K562 (cell line): ENCODE data around the gene APPL2. TPM values are rescaled to one million over a fixed set of nuclear protein-coding genes. Genes with fewer than 3 reads are reported as not detected.

ENCODE experiments used
- polyA plus RNA-seq, 8 experiments: library from polyadenylated mRNA; depleted of rRNA in 4 of 8; stranded (reverse) in 5 of 8; unstranded in 3 of 8; fragments of >200 nt; fragmentation: Nextera tagmentation in 2 of 8; fragmentation: Illumina TruSeq in 1 of 8; extraction: Ambion mirVana in 2 of 8; extraction: Trizol in 1 of 8; gene quantifications; 2 replicates each; pipeline versions ENCODE4 v1.2.1 to v1.2.3, GENCODE V29; 2011 to 2014; ENCODE audit warnings: inconsistent platforms in 1 of 8, missing spikeins in 1 of 8
- total RNA-seq, 7 experiments: library from RNA; depleted of rRNA in 6 of 7; stranded (reverse); fragments of >200 nt in 6 of 7; fragmentation: Illumina TruSeq in 2 of 7; extraction: Trizol in 2 of 7; gene quantifications; 2 replicates each; pipeline versions ENCODE4 v1.2.1 to v1.2.3, GENCODE V29; 2011 to 2021; ENCODE audit warnings: low replicate concordance in 1 of 7

Gene APPL2
- total and polyA plus RNA-seq, 9 of the 15 experiments (the other 6 are each of a cell fraction or from before 2014, with no cell fraction given), result 2.1 to 14.4 (median 8.2) TPM

Other genes with a start within 250 kb of the APPL2 start
- gene NOPCHAP1, start 249.9 kb downstream of the APPL2 start, total RNA-seq (2014; rRNA removed), result 36.2 and 38.5 TPM in 2 replicates
- gene NOPCHAP1, start 249.9 kb downstream of the APPL2 start, total RNA-seq (2014; rRNA removed; fragmentation: Illumina TruSeq; extraction: Trizol), result 39.9 and 43.8 TPM in 2 replicates
- gene NOPCHAP1, start 249.9 kb downstream of the APPL2 start, total RNA-seq (2015; rRNA removed; fragmentation: Illumina TruSeq; extraction: Trizol), result 30.3 and 32.0 TPM in 2 replicates
- gene NOPCHAP1, start 249.9 kb downstream of the APPL2 start, total RNA-seq (2021), result 32.7 and 35.1 TPM in 2 replicates
- gene NOPCHAP1, start 249.9 kb downstream of the APPL2 start, polyA plus RNA-seq (2011; rRNA removed), result 14.7 and 19.4 TPM in 2 replicates
- gene NOPCHAP1, start 249.9 kb downstream of the APPL2 start, polyA plus RNA-seq (2014; fragmentation: Illumina TruSeq; extraction: Trizol), result 33.4 and 37.9 TPM in 2 replicates
- gene NOPCHAP1, start 249.9 kb downstream of the APPL2 start, polyA plus RNA-seq (2014; fragmentation: Nextera tagmentation; extraction: Ambion mirVana), result 100 to 1,000 TPM in 1 of 2 experiments, 10 to 100 TPM in 1; 98.7 to 108 TPM
- gene NOPCHAP1, start 249.9 kb downstream of the APPL2 start, polyA plus RNA-seq (2014; rRNA removed), result 19.7 and 22.3 TPM in 2 replicates
- gene ALDH1L2, start 151.7 kb downstream of the APPL2 start, total RNA-seq (2014; rRNA removed), result 3.8 and 5.1 TPM in 2 replicates
- gene ALDH1L2, start 151.7 kb downstream of the APPL2 start, total RNA-seq (2014; rRNA removed; fragmentation: Illumina TruSeq; extraction: Trizol), result 7.3 and 8.0 TPM in 2 replicates
- 0.60 and 1.1 TPM in 2 replicates for gene ALDH1L2, start 151.7 kb downstream of the APPL2 start, total RNA-seq (2015; rRNA removed; fragmentation: Illumina TruSeq; extraction: Trizol)
- 9.2 and 9.6 TPM in 2 replicates for gene ALDH1L2, start 151.7 kb downstream of the APPL2 start, total RNA-seq (2021)
- gene ALDH1L2, start 151.7 kb downstream of the APPL2 start, polyA plus RNA-seq (2011; rRNA removed), result 1.5 and 5.9 TPM in 2 replicates
- gene ALDH1L2, start 151.7 kb downstream of the APPL2 start, polyA plus RNA-seq (2014; fragmentation: Illumina TruSeq; extraction: Trizol), result 8.9 and 9.9 TPM in 2 replicates
- gene ALDH1L2, start 151.7 kb downstream of the APPL2 start, polyA plus RNA-seq (2014; fragmentation: Nextera tagmentation; extraction: Ambion mirVana), result 1 to 10 TPM; 1.4 to 1.7 TPM
- 8.2 and 8.9 TPM in 2 replicates for gene ALDH1L2, start 151.7 kb downstream of the APPL2 start, polyA plus RNA-seq (2014; rRNA removed)
- gene WASHC4, start 128.4 kb downstream of the APPL2 start, total RNA-seq (2014; rRNA removed), result 18.2 and 21.1 TPM in 2 replicates
- gene WASHC4, start 128.4 kb downstream of the APPL2 start, total RNA-seq (2014; rRNA removed; fragmentation: Illumina TruSeq; extraction: Trizol), result 36.2 and 39.5 TPM in 2 replicates
- 32.1 and 38.5 TPM in 2 replicates for gene WASHC4, start 128.4 kb downstream of the APPL2 start, total RNA-seq (2015; rRNA removed; fragmentation: Illumina TruSeq; extraction: Trizol)
- gene WASHC4, start 128.4 kb downstream of the APPL2 start, total RNA-seq (2021), result 24.1 and 25.4 TPM in 2 replicates
- gene WASHC4, start 128.4 kb downstream of the APPL2 start, polyA plus RNA-seq (2011; rRNA removed), result 18.7 and 28.2 TPM in 2 replicates
- 16.9 and 21.3 TPM in 2 replicates for gene WASHC4, start 128.4 kb downstream of the APPL2 start, polyA plus RNA-seq (2014; fragmentation: Illumina TruSeq; extraction: Trizol)
- gene WASHC4, start 128.4 kb downstream of the APPL2 start, polyA plus RNA-seq (2014; fragmentation: Nextera tagmentation; extraction: Ambion mirVana), result 10 to 100 TPM; 12.5 to 13.3 TPM
- 13.9 and 23.2 TPM in 2 replicates for gene WASHC4, start 128.4 kb downstream of the APPL2 start, polyA plus RNA-seq (2014; rRNA removed)
- gene C12orf75, start 94.5 kb upstream of the APPL2 start, total RNA-seq (2014; rRNA removed), result not detected in 2 replicates
- 0.29 and 0.36 TPM in 2 replicates for gene C12orf75, start 94.5 kb upstream of the APPL2 start, total RNA-seq (2014; rRNA removed; fragmentation: Illumina TruSeq; extraction: Trizol)
- gene C12orf75, start 94.5 kb upstream of the APPL2 start, total RNA-seq (2015; rRNA removed; fragmentation: Illumina TruSeq; extraction: Trizol), result not detected in 2 replicates
- 0.56 and 0.80 TPM in 2 replicates for gene C12orf75, start 94.5 kb upstream of the APPL2 start, total RNA-seq (2021)
- 0.28 and 0.82 TPM in 2 replicates for gene C12orf75, start 94.5 kb upstream of the APPL2 start, polyA plus RNA-seq (2011; rRNA removed)
- 0.16 and 0.29 TPM in 2 replicates for gene C12orf75, start 94.5 kb upstream of the APPL2 start, polyA plus RNA-seq (2014; fragmentation: Illumina TruSeq; extraction: Trizol)
- under 1 TPM in 1 of 2 experiments, not detected in 1; 0.06 TPM for gene C12orf75, start 94.5 kb upstream of the APPL2 start, polyA plus RNA-seq (2014; fragmentation: Nextera tagmentation; extraction: Ambion mirVana)
- gene C12orf75, start 94.5 kb upstream of the APPL2 start, polyA plus RNA-seq (2014; rRNA removed), result 0.16 TPM in 1 of 2 replicates, not detected in the other